Lung microvascular endothelial cell (primary cell): ENCODE results near the gene OST4. TPM values are rescaled to one million over a fixed set of nuclear protein-coding genes. Genes with fewer than 3 reads are reported as not detected.

Source experiments
- DNase-seq, 2 donors: peaks; one replicate each; pipeline versions ENCODE4 v3.0.0 to v3.0.0-alpha.2; 2010; ENCODE audit warnings: low read depth in 2 of 2
- total RNA-seq: library from RNA; depleted of rRNA; stranded (reverse); fragments of >200 nt; gene quantifications from 2 replicates; pipeline ENCODE4 v1.2.1, GENCODE V29; 2014

Gene OST4
- total RNA-seq, 1 donor from 2014 or later, result 564 TPM

DNA sequence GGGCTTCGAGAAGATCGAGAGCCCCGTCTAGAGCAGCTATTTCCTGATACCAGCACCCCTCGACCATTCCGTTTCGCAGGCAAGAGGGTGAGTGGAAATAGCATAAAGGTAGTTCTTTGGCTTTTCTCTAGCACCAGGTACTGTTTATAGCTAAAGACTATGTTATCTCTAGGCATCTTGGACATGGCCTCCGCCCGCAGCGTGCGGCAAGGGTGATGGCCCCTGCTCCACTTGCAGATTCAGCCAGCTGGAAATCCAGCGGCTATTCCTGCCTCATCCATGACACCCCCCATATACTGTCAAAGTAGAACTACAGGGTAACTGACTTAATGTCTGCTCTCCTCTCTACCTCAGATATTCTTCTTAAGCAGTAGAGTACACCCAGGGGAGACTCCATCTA is 16.7 kb downstream of the OST4 start:
- DNase-seq, result no peak

GRCh38 chr2:27053776-27054175 is 17.7 kb downstream of the OST4 start:
- no peak for DNase-seq

GRCh38 chr2:27053321-27053720 is 18.1 kb downstream of the OST4 start:
- DNase-seq, result no peak

- peak in 1 of 2 donors; percentile 20 for DNase-seq
These were observed 19.4 kb downstream of the OST4 start for GRCh38 chr2:27051902-27052645.

GRCh38 chr2:27050996-27051901 is 20.2 kb downstream of the OST4 start, which contains the start of gene AGBL5:
Gene AGBL5 (plus strand): TSS chr2:27051668. CDS start chr2:27052959, 1,291 bp downstream.
- DNase-seq, result peak; percentile 93 to 96

- DNase-seq, result peak; percentile 90 to 93
These were observed 21.0 kb downstream of the OST4 start for GRCh38 chr2:27050281-27050995.

- DNase-seq, result peak; percentile 63 to 78
These were observed 21.8 kb downstream of the OST4 start for GRCh38 chr2:27049422-27050280.

DNA sequence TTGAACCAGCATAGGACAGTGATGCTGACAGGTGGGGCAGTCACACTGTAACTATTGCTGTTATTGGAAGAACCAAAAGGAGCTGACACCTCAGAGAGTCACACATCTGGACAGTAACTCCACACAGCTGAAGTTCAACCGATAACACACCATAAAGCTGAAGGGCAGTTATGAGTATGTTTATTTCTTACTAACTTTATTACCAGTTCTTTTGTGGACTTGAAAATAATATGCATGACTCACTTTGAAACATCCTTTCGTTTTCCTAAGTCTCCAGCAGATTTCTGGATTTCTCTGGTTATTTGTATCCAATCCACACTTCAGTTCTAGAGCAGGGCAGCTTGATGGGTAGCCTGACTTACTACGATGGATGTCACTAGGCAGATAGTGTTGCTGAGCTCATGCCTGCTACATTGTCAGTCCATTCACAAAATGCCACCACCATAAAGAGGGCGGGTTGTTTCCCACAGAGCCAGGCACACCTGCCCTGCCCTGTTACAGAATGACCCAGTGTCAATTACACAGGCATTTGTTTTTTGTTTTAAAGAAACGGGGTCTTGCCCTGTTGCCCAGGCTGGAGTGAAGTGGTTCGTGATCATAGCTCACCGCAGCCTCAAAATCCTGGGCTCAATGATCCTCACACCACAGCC is 28.3 kb downstream of the OST4 start:
- DNase-seq, result no peak

- DNase-seq, result peak in 1 of 2 donors; percentile 32
These were observed 29.2 kb downstream of the OST4 start for GRCh38 chr2:27042159-27042661.

- no peak for DNase-seq
These were observed 29.7 kb downstream of the OST4 start for GRCh38 chr2:27041752-27042151.

GRCh38 chr2:27040282-27040681 is 31.2 kb downstream of the OST4 start:
- no peak for DNase-seq

- no peak for DNase-seq
These were observed 31.6 kb downstream of the OST4 start for GRCh38 chr2:27039871-27040270.

DNA sequence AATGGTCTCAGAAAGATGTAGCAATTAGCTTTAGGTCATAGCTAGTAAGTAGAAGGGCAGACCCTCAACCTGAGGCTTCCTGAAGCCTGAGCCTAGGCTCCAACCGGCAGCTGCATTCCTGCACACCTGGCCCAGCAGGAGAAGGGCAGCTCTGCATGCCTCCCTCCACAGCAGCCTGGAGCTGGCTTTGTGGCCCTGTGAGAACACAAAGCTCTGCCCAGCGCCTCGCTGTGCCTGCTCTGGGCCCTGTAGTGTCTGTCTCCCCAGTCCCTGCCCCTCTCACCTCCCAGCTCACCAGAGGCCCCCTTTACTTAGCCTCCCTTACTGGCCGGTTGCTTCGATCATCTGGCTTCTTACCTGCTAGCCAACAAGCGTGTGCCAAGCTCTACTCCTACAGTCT is 32.0 kb downstream of the OST4 start:
- no peak for DNase-seq

GRCh38 chr2:27038631-27039339 is 32.7 kb downstream of the OST4 start:
- DNase-seq, result no peak

DNA sequence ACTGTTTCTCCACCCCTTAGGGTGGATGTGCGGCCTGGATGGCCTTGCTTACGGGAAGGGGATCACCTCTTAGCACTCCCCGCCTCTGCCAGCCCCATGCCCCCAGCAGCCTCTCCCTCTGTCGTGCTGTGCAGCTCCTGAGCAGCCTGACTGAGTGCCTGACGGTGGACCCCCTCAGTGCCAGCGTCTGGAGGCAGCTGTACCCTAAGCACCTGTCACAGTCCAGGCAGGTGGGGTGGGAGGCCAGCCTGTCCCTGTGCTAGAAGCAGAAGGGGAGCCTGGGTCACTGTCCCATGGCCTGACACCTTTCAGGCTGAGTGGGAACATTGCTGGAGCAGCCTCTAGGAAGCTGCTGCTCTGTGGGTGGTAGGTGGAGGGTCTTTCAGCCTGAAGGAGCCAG is 33.4 kb downstream of the OST4 start:
- DNase-seq, result no peak

DNA sequence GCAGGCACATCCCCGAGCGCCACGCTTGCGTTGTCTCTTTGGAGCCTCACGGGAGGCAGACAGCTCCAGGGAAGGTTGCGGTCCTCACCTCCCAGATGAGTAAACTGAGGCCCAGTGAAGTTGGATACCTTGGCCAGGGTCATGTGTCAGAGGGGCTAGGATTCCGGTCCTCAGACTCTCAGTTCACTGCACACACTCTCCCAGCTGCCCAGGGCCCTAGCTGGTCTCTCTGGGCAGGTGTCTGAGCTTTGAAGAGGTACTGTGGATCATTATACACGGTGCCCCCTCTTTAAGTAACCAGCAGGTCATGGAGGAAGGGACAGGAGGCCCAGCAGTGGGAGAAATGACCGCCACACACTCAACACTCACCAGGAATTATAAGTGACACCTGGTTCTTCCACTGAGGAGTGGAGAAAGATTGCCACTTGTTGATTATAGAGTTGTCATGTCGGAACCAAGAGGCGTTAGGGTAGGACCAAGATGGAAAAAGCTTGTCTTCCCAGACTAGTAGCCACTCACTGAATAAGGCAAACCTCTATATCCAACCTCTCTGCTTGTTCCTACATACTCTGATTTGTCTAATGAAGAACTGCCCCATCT is 38.1 kb downstream of the OST4 start:
- DNase-seq, result no peak

GRCh38 chr2:27032495-27033252 is 38.8 kb downstream of the OST4 start, which contains the start of gene TMEM214:
Gene TMEM214 (plus strand): TSS chr2:27032965. CDS start chr2:27033016, 51 bp downstream.
- DNase-seq, result peak; percentile 90 to 91

DNA sequence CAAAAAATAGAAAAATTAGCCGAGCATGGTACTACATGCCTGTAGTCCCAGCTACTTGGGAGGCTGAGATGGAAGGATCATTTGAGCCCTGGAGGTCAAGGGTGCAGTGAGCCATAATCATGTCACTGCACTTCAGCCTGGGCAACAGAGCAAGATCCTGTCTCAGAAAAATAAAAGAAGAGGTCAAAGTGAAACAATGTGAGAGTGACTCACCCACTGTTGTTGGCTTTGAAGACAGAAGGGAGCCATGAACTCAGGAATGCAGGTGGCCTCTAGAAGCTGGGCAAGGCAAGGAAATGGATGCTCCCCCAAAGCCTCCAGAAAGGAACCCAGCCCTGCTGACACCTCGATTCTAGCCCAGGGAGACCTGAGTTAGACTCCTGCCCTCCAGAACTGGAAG is 42.4 kb downstream of the OST4 start:
- DNase-seq, result peak in 1 of 2 donors; percentile 26
